ENCODE data around the gene IKBIP. TPM values are rescaled to one million over a fixed set of nuclear protein-coding genes. Genes with fewer than 3 reads are reported as not detected.
"Not testable (repeated sequence)": the region's sequence is repeated elsewhere in the genome, so short reads cannot be mapped to it uniquely, and the experiment has no call there.

The IKBIP gene
- total RNA-seq, 1 experiment from 2014 or later = 10.9 TPM

DNA sequence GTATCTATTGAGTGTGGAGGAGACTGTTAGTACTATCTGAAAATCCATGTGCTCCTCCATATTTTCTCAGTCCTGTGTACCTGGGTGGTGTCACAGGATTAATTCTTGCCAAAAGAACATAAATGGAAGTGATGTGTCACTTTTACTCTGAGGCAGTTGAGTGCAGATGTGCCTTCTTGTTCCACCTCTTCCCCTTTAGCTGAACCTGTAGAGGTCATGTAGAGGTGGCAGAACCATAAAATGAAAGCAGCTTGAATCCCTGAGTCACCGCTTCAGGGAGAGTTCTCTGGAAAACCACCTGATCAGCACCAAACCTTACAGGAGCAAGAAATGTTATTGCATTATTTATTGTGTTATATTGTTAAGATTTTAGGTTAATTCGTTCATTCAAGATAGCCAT lies 65.8 kb downstream of the IKBIP start:
- peaks cover 14% of the 10 kb centered on the region for H3K4me1 Mint-ChIP-seq (ENCODE audit: low read depth, unreplicated experiment)
- H3K27ac Mint-ChIP-seq (ENCODE audit: unreplicated experiment) = no peak overlapping the region
- no peaks in the 10 kb centered on the region for H3K27me3 Mint-ChIP-seq (ENCODE audit: insufficient read depth, unreplicated experiment)
- intact Hi-C loops (cut with micrococcal nuclease; ENCODE audit: unreplicated experiment) = loop anchor here (1.0 kb wide), 1 partner anchor 35 kb away; no protein-coding TSS in a partner anchor
- no peaks in the 10 kb centered on the region for H3K36me3 Mint-ChIP-seq (ENCODE audit: insufficient read depth, unreplicated experiment)
- BruUV-seq (replicated peaks) = no TSS peak
- POLR2A ChIA-PET = interaction anchor here (1.6 kb wide), 1 partner anchor 15 kb away, joined by 10 read pairs; the partner anchor contains the start of gene SLC25A3
- CTCF ChIA-PET = interaction anchor here (1.2 to 2.6 kb wide), 2 partner anchors 12 kb away, joined by 4 to 8 read pairs; no protein-coding TSS in a partner anchor
- H3K9me3 Mint-ChIP-seq (ENCODE audit: unreplicated experiment) = no peaks in the 10 kb centered on the region
- Histone ChIP-seq H3K4me3 (ENCODE audit: low read depth, low read length) (no peak overlapping the region), H3K27me3 (replicated peaks; ENCODE audit: control insufficient read depth, insufficient read depth, low read length) (no peaks in the 10 kb centered on the region), H3K36me3 (ENCODE audit: control insufficient read depth, insufficient read depth, low read length) (no peaks in the 10 kb centered on the region), H3K4me1 (peaks cover 39% of the 10 kb centered on the region), H3K9me3 (no peaks in the 10 kb centered on the region)
- no peak for DNase-seq
- H3K4me3 Mint-ChIP-seq (ENCODE audit: unreplicated experiment) = no peak overlapping the region
- TF ChIP-seq, protein P1, sequence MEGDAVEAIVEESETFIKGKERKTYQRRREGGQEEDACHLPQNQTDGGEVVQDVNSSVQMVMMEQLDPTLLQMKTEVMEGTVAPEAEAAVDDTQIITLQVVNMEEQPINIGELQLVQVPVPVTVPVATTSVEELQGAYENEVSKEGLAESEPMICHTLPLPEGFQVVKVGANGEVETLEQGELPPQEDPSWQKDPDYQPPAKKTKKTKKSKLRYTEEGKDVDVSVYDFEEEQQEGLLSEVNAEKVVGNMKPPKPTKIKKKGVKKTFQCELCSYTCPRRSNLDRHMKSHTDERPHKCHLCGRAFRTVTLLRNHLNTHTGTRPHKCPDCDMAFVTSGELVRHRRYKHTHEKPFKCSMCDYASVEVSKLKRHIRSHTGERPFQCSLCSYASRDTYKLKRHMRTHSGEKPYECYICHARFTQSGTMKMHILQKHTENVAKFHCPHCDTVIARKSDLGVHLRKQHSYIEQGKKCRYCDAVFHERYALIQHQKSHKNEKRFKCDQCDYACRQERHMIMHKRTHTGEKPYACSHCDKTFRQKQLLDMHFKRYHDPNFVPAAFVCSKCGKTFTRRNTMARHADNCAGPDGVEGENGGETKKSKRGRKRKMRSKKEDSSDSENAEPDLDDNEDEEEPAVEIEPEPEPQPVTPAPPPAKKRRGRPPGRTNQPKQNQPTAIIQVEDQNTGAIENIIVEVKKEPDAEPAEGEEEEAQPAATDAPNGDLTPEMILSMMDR (IDR thresholded peaks at IDR 0.05; ENCODE audit: insufficient read depth in 1 of 2, low read depth in 1 of 2, low read length in 1 of 2, severe bottlenecking in 1 of 2, unreplicated experiment in 1 of 2) = no peak

DNA sequence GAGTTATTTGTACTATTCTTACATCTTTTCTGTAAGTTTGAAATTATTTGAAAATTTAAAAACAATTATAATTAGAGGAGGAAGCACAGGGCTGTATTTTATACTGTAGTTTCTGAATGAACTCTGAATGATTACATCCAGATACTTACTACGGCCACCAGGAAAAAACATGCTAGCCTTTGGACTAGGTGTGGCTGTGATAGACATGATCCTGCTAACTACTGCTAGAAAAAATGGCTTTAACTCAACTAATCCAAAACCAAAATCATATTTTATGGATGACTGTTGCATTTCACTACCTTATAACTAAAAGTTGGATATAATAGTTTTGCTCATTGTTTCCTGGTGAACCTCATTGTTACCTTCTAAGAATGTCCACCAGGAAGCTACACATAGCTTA lies 66.2 kb downstream of the IKBIP start:
- Histone ChIP-seq H3K9me3 (no peaks in the 10 kb centered on the region), H3K4me3 (ENCODE audit: low read depth, low read length) (no peak overlapping the region), H3K27me3 (replicated peaks; ENCODE audit: control insufficient read depth, insufficient read depth, low read length) (no peaks in the 10 kb centered on the region), H3K36me3 (ENCODE audit: control insufficient read depth, insufficient read depth, low read length) (no peaks in the 10 kb centered on the region), H3K4me1 (peaks cover 44% of the 10 kb centered on the region)
- Mint-ChIP-seq H3K27ac (ENCODE audit: unreplicated experiment) (no peak overlapping the region), H3K4me1 (ENCODE audit: low read depth, unreplicated experiment) (peaks cover 14% of the 10 kb centered on the region), H3K4me3 (ENCODE audit: unreplicated experiment) (no peak overlapping the region), H3K36me3 (ENCODE audit: insufficient read depth, unreplicated experiment) (no peaks in the 10 kb centered on the region), H3K9me3 (ENCODE audit: unreplicated experiment) (no peaks in the 10 kb centered on the region), H3K27me3 (ENCODE audit: insufficient read depth, unreplicated experiment) (no peaks in the 10 kb centered on the region)
- BruUV-seq (replicated peaks) = no TSS peak
- ChIA-PET CTCF (interaction anchor here (1.2 to 2.6 kb wide), 2 partner anchors 12 to 13 kb away, joined by 4 to 8 read pairs; no protein-coding TSS in a partner anchor), POLR2A (interaction anchor here (1.6 kb wide), 1 partner anchor 15 kb away, joined by 10 read pairs; the partner anchor contains the start of gene SLC25A3)
- DNase-seq = no peak
- intact Hi-C loops (cut with micrococcal nuclease; ENCODE audit: unreplicated experiment) = no loop called here
- TF ChIP-seq, protein P1 (IDR thresholded peaks at IDR 0.05; ENCODE audit: insufficient read depth in 1 of 2, low read depth in 1 of 2, low read length in 1 of 2, severe bottlenecking in 1 of 2, unreplicated experiment in 1 of 2) = no peak

DNA sequence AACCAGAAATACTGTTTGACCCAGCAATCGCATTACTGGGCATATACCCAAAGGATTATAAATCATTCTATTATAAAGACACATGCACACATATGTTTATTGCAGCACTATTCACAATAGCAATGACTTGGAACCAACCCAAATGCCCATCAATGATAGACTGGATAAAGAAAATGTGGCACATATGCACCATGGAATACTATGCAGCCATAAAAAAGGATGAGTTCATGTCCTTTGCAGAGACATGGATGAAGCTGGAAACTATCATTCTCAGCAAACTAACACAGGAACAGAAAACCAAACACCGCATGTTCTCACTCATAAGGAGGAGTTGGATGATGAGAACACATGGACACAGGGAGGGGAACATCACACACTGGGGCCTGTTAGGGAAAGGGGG lies 67.8 kb downstream of the IKBIP start:
- peaks cover 60% of the 10 kb centered on the region for H3K4me1 ChIP-seq
- H3K4me3 Mint-ChIP-seq (ENCODE audit: unreplicated experiment); H3K4me1 Mint-ChIP-seq (ENCODE audit: low read depth, unreplicated experiment); H3K4me3 ChIP-seq (ENCODE audit: low read depth, low read length); POLR2A ChIA-PET; DNase-seq; H3K36me3 Mint-ChIP-seq (ENCODE audit: insufficient read depth, unreplicated experiment); H3K36me3 ChIP-seq (ENCODE audit: control insufficient read depth, insufficient read depth, low read length); H3K9me3 ChIP-seq; intact Hi-C loops (cut with micrococcal nuclease; ENCODE audit: unreplicated experiment); H3K27me3 Mint-ChIP-seq (ENCODE audit: insufficient read depth, unreplicated experiment); H3K27ac Mint-ChIP-seq (ENCODE audit: unreplicated experiment); H3K27me3 ChIP-seq (replicated peaks; ENCODE audit: control insufficient read depth, insufficient read depth, low read length); H3K9me3 Mint-ChIP-seq (ENCODE audit: unreplicated experiment); BruUV-seq (replicated peaks): not testable (repeated sequence)
- CTCF ChIA-PET = interaction anchor here (2.6 kb wide), 1 partner anchor 10 kb away, joined by 8 read pairs; no protein-coding TSS in a partner anchor
